SK-N-SH treated with all-trans-retinoic acid at 6 μM for 48 hours (cell line): ENCODE data around the gene CBX5.

ENCODE experiments used
- ATAC-seq: fragments of 200-7000 bp; cut with Tn5 transposase; 3 replicates; pipeline ENCODE4 v1.9.1; 2020; ENCODE audit warnings: mild to moderate bottlenecking, moderate library complexity
- ARNTL ChIP-seq: fragments of 450-650 bp; formaldehyde crosslinking; IDR thresholded peaks from 2 replicates; pipeline ENCODE4 v1.5.0; 2020; ENCODE audit warnings: low read depth, mild to moderate bottlenecking, moderate library complexity, borderline replicate concordance
- BACH2 ChIP-seq: fragments of 250-450 bp; sonication (Bioruptor Pico); IDR thresholded peaks from 2 replicates; pipeline ENCODE4 v1.9.0; 2021; ENCODE audit warnings: mild to moderate bottlenecking, borderline replicate concordance
- CREB5 ChIP-seq: fragments of 250-450 bp; sonication (Bioruptor Pico); IDR thresholded peaks from 2 replicates; pipeline ENCODE4 v1.5.1; 2020; ENCODE audit warnings: low read depth, mild to moderate bottlenecking, moderate library complexity
- CSDC2 ChIP-seq: fragments of 250-450 bp; sonication (Bioruptor Pico); IDR thresholded peaks from 2 replicates; pipeline ENCODE4 v1.5.0; 2020; ENCODE audit warnings: mild to moderate bottlenecking, moderate library complexity
- CSRNP3 ChIP-seq: fragments of 250-450 bp; sonication (Bioruptor Pico); IDR thresholded peaks from 2 replicates; pipeline ENCODE4 v1.5.1; 2021; ENCODE audit warnings: mild to moderate bottlenecking, moderate library complexity
- ESRRG ChIP-seq: fragments of 250-450 bp; sonication (Bioruptor Pico); IDR thresholded peaks from 2 replicates; pipeline ENCODE4 v1.6.1; 2021; ENCODE audit warnings: mild to moderate bottlenecking
- GLIS3 ChIP-seq: fragments of 250-450 bp; sonication (Bioruptor Pico); IDR thresholded peaks from 2 replicates; pipeline ENCODE4 v1.5.0; 2020; ENCODE audit warnings: mild to moderate bottlenecking, moderate library complexity
- ISL1 ChIP-seq: fragments of 250-450 bp; sonication (Bioruptor Pico); IDR thresholded peaks from 2 replicates; pipeline ENCODE4 v2.1.2; 2022; ENCODE audit warnings: mild to moderate bottlenecking, moderate library complexity
- OSR1 ChIP-seq: fragments of 250-450 bp; sonication (Bioruptor Pico); IDR thresholded peaks from 2 replicates; pipeline ENCODE4 v1.8.0; 2022; ENCODE audit warnings: moderate library complexity, mild to moderate bottlenecking, inconsistent platforms
- PPARA ChIP-seq: fragments of 250-450 bp; sonication (Bioruptor Pico); IDR thresholded peaks from 2 replicates; pipeline ENCODE4 v1.5.0; 2020; ENCODE audit warnings: mild to moderate bottlenecking, borderline replicate concordance
- RARB ChIP-seq: fragments of 250-450 bp; sonication (Bioruptor Pico); IDR thresholded peaks from 2 replicates; pipeline ENCODE4 v1.8.0; 2021; ENCODE audit warnings: mild to moderate bottlenecking, moderate library complexity
- SNAI2 ChIP-seq: fragments of 250-450 bp; sonication (Bioruptor Pico); IDR thresholded peaks from 2 replicates; pipeline ENCODE4 v1.5.0; 2020; ENCODE audit warnings: mild to moderate bottlenecking, moderate library complexity
- TCF4 ChIP-seq: fragments of 250-450 bp; sonication (Bioruptor Pico); IDR thresholded peaks from 2 replicates; pipeline ENCODE4 v1.8.0; 2021; ENCODE audit warnings: mild to moderate bottlenecking, moderate library complexity, borderline replicate concordance
- TOX ChIP-seq: fragments of 250-450 bp; sonication (Bioruptor Pico); IDR thresholded peaks from 2 replicates; pipeline ENCODE4 v1.8.0; 2021; ENCODE audit warnings: mild to moderate bottlenecking, moderate library complexity, borderline replicate concordance
- TSHZ2 ChIP-seq: fragments of 250-450 bp; sonication (Bioruptor Pico); IDR thresholded peaks from 2 replicates; pipeline ENCODE4 v1.5.0; 2020; ENCODE audit warnings: mild to moderate bottlenecking, moderate library complexity
- ZC3H10 ChIP-seq: fragments of 250-450 bp; sonication (Bioruptor Pico); IDR thresholded peaks from 2 replicates; pipeline ENCODE4 v1.5.1; 2021; ENCODE audit warnings: mild to moderate bottlenecking, moderate library complexity
- ZFP3 ChIP-seq: fragments of 250-450 bp; sonication (Bioruptor Pico); IDR thresholded peaks from 2 replicates; pipeline ENCODE4 v1.5.0; 2020; ENCODE audit warnings: mild to moderate bottlenecking, moderate library complexity
- ZFP30 ChIP-seq: fragments of 450-650 bp; formaldehyde crosslinking; IDR thresholded peaks from 2 replicates; pipeline ENCODE4 v1.5.0; 2022; ENCODE audit warnings: mild to moderate bottlenecking, moderate library complexity
- ZNF565 ChIP-seq: fragments of 450-650 bp; formaldehyde crosslinking; conservative IDR thresholded peaks from 2 replicates; pipeline ENCODE4 v1.5.0; 2020; ENCODE audit warnings: low read depth, mild to moderate bottlenecking, moderate library complexity
- ZNF70 ChIP-seq: fragments of 450-650 bp; formaldehyde crosslinking; IDR thresholded peaks from 2 replicates; pipeline ENCODE4 v1.5.0; 2020; ENCODE audit warnings: mild to moderate bottlenecking, moderate library complexity
- ZNF8 ChIP-seq: fragments of 450-650 bp; formaldehyde crosslinking; IDR thresholded peaks from 2 replicates; pipeline ENCODE4 v1.5.0; 2020; ENCODE audit warnings: mild to moderate bottlenecking, moderate library complexity
- TF ChIP-seq, protein P1 (sequence below): fragments of 250-450 bp; sonication (Bioruptor Pico); IDR thresholded peaks from 2 replicates; pipeline ENCODE4 v1.8.0; 2021; ENCODE audit warnings: low read depth, mild to moderate bottlenecking, moderate library complexity, borderline replicate concordance
- TF ChIP-seq, protein P2 (sequence below): fragments of 250-450 bp; sonication (Bioruptor Pico); IDR thresholded peaks from 2 replicates; pipeline ENCODE4 v1.8.0; 2020; ENCODE audit warnings: mild to moderate bottlenecking, moderate library complexity, borderline replicate concordance

Gene CBX5

GRCh38 chr12:54292083-54292930, 12.4 kb upstream of the CBX5 start:
- ATAC-seq: no peak

DNA sequence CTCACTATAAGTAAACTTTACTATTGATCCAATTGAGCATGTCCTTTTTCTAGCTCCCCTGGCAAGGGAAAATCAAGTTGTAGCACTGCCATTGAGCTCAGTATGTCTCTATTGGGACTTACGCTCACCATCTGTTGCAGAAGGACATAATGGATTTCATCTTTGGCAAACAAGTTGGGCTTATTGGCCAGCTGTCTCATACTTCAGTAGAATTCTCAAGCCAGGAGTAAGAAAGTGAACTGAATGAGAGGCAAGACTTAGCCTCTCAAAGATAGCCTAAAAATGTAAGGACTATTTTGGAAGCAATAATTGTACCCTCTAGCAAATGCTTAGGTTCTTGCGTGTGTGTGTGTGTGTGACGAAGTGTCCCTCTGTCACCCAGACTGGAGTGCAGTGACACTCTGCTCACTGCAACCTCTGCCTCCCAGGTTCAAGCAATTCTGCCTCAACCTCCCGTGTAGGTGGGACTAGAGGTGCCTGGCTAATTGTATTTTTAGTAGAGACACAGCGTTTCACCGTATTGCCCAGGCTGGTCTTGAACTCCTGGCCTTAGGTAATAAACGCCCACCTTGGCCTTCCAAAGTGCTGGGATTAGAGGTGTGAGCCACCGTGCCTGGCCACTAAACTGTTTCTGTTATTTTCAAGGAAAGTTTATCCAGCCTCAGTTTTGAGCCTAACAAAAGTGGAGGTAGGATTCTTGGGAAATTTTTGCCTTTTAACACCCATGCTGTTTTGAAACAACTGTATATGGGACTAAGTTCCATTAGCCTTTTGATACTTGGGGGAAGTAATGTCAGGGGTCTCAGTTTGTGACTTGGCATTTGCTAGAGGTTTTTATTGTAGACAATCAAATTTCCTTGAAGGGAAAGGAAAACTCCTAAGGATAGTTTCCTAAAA, 7.6 kb upstream of the CBX5 start:
- ATAC-seq: peak; percentile 2; the same call in 2 of the 3 replicates
- TF ChIP-seq CSDC2 (no peak), ZFP30 (CRISPR knock-in tag) (no peak; the same call in 1 of the 2 replicates), ZC3H10 (CRISPR knock-in tag) (peak; percentile 3; the same call in 1 of the 2 replicates), ZNF8 (CRISPR knock-in tag) (no peak), PPARA (no peak), TOX (0 out of 2 replicates have a peak, but pooled peaks have one; percentile 26), ARNTL (CRISPR knock-in tag) (no peak), ZNF565 (CRISPR knock-in tag) (no peak), TSHZ2 (CRISPR knock-in tag) (no peak), CSRNP3 (CRISPR knock-in tag) (no peak; the same call in 1 of the 2 replicates), ZNF70 (CRISPR knock-in tag) (no peak), BACH2 (no peak), ESRRG (no peak), SNAI2 (CRISPR knock-in tag) (no peak), GLIS3 (CRISPR knock-in tag) (peak; percentile 44), TCF4 (CRISPR knock-in tag) (no peak; the same call in 1 of the 2 replicates), ZFP3 (CRISPR knock-in tag) (no peak), ISL1 (no peak), CREB5 (CRISPR knock-in tag) (peak; percentile 10; the same call in 1 of the 2 replicates), RARB (CRISPR knock-in tag) (no peak), OSR1 (CRISPR knock-in tag) (no peak)
- TF ChIP-seq, protein P1, sequence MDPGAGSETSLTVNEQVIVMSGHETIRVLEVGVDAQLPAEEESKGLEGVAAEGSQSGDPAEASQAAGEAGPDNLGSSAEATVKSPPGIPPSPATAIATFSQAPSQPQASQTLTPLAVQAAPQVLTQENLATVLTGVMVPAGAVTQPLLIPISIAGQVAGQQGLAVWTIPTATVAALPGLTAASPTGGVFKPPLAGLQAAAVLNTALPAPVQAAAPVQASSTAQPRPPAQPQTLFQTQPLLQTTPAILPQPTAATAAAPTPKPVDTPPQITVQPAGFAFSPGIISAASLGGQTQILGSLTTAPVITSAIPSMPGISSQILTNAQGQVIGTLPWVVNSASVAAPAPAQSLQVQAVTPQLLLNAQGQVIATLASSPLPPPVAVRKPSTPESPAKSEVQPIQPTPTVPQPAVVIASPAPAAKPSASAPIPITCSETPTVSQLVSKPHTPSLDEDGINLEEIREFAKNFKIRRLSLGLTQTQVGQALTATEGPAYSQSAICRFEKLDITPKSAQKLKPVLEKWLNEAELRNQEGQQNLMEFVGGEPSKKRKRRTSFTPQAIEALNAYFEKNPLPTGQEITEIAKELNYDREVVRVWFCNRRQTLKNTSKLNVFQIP (CRISPR knock-in tag): no peak
- TF ChIP-seq, protein P2, sequence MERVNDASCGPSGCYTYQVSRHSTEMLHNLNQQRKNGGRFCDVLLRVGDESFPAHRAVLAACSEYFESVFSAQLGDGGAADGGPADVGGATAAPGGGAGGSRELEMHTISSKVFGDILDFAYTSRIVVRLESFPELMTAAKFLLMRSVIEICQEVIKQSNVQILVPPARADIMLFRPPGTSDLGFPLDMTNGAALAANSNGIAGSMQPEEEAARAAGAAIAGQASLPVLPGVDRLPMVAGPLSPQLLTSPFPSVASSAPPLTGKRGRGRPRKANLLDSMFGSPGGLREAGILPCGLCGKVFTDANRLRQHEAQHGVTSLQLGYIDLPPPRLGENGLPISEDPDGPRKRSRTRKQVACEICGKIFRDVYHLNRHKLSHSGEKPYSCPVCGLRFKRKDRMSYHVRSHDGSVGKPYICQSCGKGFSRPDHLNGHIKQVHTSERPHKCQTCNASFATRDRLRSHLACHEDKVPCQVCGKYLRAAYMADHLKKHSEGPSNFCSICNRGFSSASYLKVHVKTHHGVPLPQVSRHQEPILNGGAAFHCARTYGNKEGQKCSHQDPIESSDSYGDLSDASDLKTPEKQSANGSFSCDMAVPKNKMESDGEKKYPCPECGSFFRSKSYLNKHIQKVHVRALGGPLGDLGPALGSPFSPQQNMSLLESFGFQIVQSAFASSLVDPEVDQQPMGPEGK: no peak; the same call in none of the 2 replicates

More at GRCh38 chr12:54292083-54292930, 12.4 kb upstream of the CBX5 start:
- no peak for TF ChIP-seq CREB5 (CRISPR knock-in tag)
- TF ChIP-seq CSDC2: no peak
- TF ChIP-seq ISL1: no peak
- TF ChIP-seq ARNTL (CRISPR knock-in tag): no peak
- TF ChIP-seq OSR1 (CRISPR knock-in tag): no peak
- TF ChIP-seq TOX: no peak
- no peak for TF ChIP-seq ZNF8 (CRISPR knock-in tag)
